Stimulated activated naive B cell treated with anti-CD40 and anti-IgM and Interleukin-4, amounts not matched to agents 10 μg/mL and 1 μg/mL and 100 μg/mL, for 72 hours (primary cell): Measurements from ENCODE around the gene IER2.
A peak's percentile ranks its signal among the peaks of the same experiment; 100 is the strongest.
"Not testable (repeated sequence)": the region's sequence is repeated elsewhere in the genome, so short reads cannot be mapped to it uniquely, and the experiment has no call there.

Experiments used
- ATAC-seq, 2 donors: fragments of 150-1000 bp; cut with Tn5 transposase; replicated peaks; 2 replicates each; pipeline ENCODE4 v1.10.0; 2021; ENCODE audit warnings: moderate library complexity in 1 of 2
- DNase-seq: peaks from one replicate; pipeline ENCODE4 v3.0.0; 2021
- H3K27ac Mint-ChIP-seq: one replicate; pipeline ENCODE4 v1.8.0; 2022; ENCODE audit warnings: mild to moderate bottlenecking, mixed read lengths
- H3K27me3 Mint-ChIP-seq, 2 donors: one replicate each; pipeline ENCODE4 v1.8.0; 2022; ENCODE audit warnings: mixed read lengths in 2 of 2
- H3K36me3 Mint-ChIP-seq, 2 donors: one replicate each; pipeline ENCODE4 v1.8.0; 2022; ENCODE audit warnings: mixed read lengths in 2 of 2, mild to moderate bottlenecking in 1 of 2
- H3K4me1 Mint-ChIP-seq, 2 donors: one replicate each; pipeline ENCODE4 v1.8.0; 2022; ENCODE audit warnings: mixed read lengths in 2 of 2, mild to moderate bottlenecking in 1 of 2
- H3K4me3 Mint-ChIP-seq, 2 donors: one replicate each; pipeline ENCODE4 v1.8.0; 2022; ENCODE audit warnings: mild to moderate bottlenecking in 2 of 2, mixed read lengths in 2 of 2, moderate library complexity in 1 of 2
- H3K9me3 Mint-ChIP-seq, 2 donors: one replicate each; pipeline ENCODE4 v1.8.0; 2022; ENCODE audit warnings: mixed read lengths in 2 of 2, mild to moderate bottlenecking in 1 of 2

The IER2 gene

GRCh38 chr19:13146763-13147563, 3.2 kb upstream of the IER2 start:
- no peak for ATAC-seq
- H3K4me1 Mint-ChIP-seq = peaks cover 20 to 38% of the 10 kb centered on the region in 2 donors
- H3K27ac Mint-ChIP-seq = no peak overlapping the region
- peaks cover 11 to 18% of the 10 kb centered on the region in 2 donors for H3K36me3 Mint-ChIP-seq
- no peaks in the 10 kb centered on the region for H3K27me3 Mint-ChIP-seq
- DNase-seq = no peak
- H3K9me3 Mint-ChIP-seq = no peaks in the 10 kb centered on the region
- no peak overlapping the region for H3K4me3 Mint-ChIP-seq

- H3K27me3 Mint-ChIP-seq, DNase-seq, ATAC-seq, H3K9me3 Mint-ChIP-seq: not testable (repeated sequence)
- H3K36me3 Mint-ChIP-seq = peaks cover 23 to 29% of the 10 kb centered on the region in 2 donors
- H3K27ac Mint-ChIP-seq = peak overlapping the region; percentile 66
- peaks cover 27 to 48% of the 10 kb centered on the region in 2 donors for H3K4me1 Mint-ChIP-seq
- peak overlapping the region; percentile 98 to 99 for H3K4me3 Mint-ChIP-seq
Measured at GRCh38 chr19:13149173-13149627, 1.0 kb upstream of the IER2 start.

- peaks cover 27 to 51% of the 10 kb centered on the region in 2 donors for H3K4me1 Mint-ChIP-seq
- peaks cover 27 to 33% of the 10 kb centered on the region in 2 donors for H3K36me3 Mint-ChIP-seq
- peak overlapping the region; percentile 98 to 99 for H3K4me3 Mint-ChIP-seq
- H3K27me3 Mint-ChIP-seq = peaks cover 0 to 4% of the 10 kb centered on the region in 2 donors
- peak; percentile 38 for DNase-seq
- no peaks in the 10 kb centered on the region for H3K9me3 Mint-ChIP-seq
- ATAC-seq = peak; percentile 2 to 3
- H3K27ac Mint-ChIP-seq = peak overlapping the region; percentile 99
Measured at GRCh38 chr19:13149628-13150186, 504 bp upstream of the IER2 start.

GRCh38 chr19:13150931-13151604, 857 bp downstream of the IER2 start:
- peaks cover 33 to 63% of the 10 kb centered on the region in 2 donors for H3K4me1 Mint-ChIP-seq
- peaks cover 36 to 40% of the 10 kb centered on the region in 2 donors for H3K36me3 Mint-ChIP-seq
- ATAC-seq (no peak), DNase-seq (peak; percentile 21)
- H3K4me3 Mint-ChIP-seq = peak overlapping the region; percentile 98 to 99
- peak overlapping the region; percentile 99 for H3K27ac Mint-ChIP-seq
- H3K27me3 Mint-ChIP-seq = peaks cover 0 to 4% of the 10 kb centered on the region in 2 donors
- no peaks in the 10 kb centered on the region for H3K9me3 Mint-ChIP-seq

- ATAC-seq (peak; percentile 37 to 43), DNase-seq (peak; percentile 92)
- Mint-ChIP-seq H3K27ac (peak overlapping the region; percentile 99), H3K4me3 (peak overlapping the region; percentile 98 to 99), H3K27me3 (peaks cover 0 to 4% of the 10 kb centered on the region in 2 donors), H3K9me3 (no peaks in the 10 kb centered on the region), H3K36me3 (peaks cover 36 to 40% of the 10 kb centered on the region in 2 donors), H3K4me1 (peaks cover 38 to 67% of the 10 kb centered on the region in 2 donors)
Measured at GRCh38 chr19:13151605-13152355, 1.6 kb downstream of the IER2 start.

- Mint-ChIP-seq H3K4me3 (peak overlapping the region; percentile 98 to 99), H3K4me1 (peaks cover 36 to 67% of the 10 kb centered on the region in 2 donors), H3K9me3 (no peaks in the 10 kb centered on the region), H3K36me3 (peaks cover 36 to 40% of the 10 kb centered on the region in 2 donors), H3K27ac (peak overlapping the region; percentile 98), H3K27me3 (peaks cover 0 to 4% of the 10 kb centered on the region in 2 donors)
- ATAC-seq (peak; percentile 37 to 42), DNase-seq (no peak)
Measured at GRCh38 chr19:13152356-13152973, 2.3 kb downstream of the IER2 start.

- Mint-ChIP-seq H3K27ac (peak overlapping the region; percentile 98), H3K4me3 (peak overlapping the region; percentile 98 to 99), H3K9me3 (no peaks in the 10 kb centered on the region), H3K36me3 (peaks cover 36 to 40% of the 10 kb centered on the region in 2 donors), H3K27me3 (peaks cover 0 to 4% of the 10 kb centered on the region in 2 donors), H3K4me1 (peaks cover 41 to 69% of the 10 kb centered on the region in 2 donors)
- DNase-seq (peak; percentile 96), ATAC-seq (peak; percentile 20 to 29)
Measured at GRCh38 chr19:13152974-13153568, 2.9 kb downstream of the IER2 start.

GRCh38 chr19:13153569-13154240, 3.5 kb downstream of the IER2 start:
- peaks cover 34 to 40% of the 10 kb centered on the region in 2 donors for H3K36me3 Mint-ChIP-seq
- ATAC-seq (no peak), DNase-seq (peak; percentile 22)
- H3K4me3 Mint-ChIP-seq = peak overlapping the region; percentile 98 to 99
- peaks cover 0 to 4% of the 10 kb centered on the region in 2 donors for H3K27me3 Mint-ChIP-seq
- H3K9me3 Mint-ChIP-seq = no peaks in the 10 kb centered on the region
- H3K4me1 Mint-ChIP-seq = peaks cover 43 to 69% of the 10 kb centered on the region in 2 donors
- peak overlapping the region; percentile 98 for H3K27ac Mint-ChIP-seq

- Mint-ChIP-seq H3K27me3 (peaks cover 0 to 4% of the 10 kb centered on the region in 2 donors), H3K4me1 (peaks cover 42 to 63% of the 10 kb centered on the region in 2 donors), H3K27ac (peak overlapping the region; percentile 98), H3K36me3 (peaks cover 34 to 40% of the 10 kb centered on the region in 2 donors), H3K9me3 (no peaks in the 10 kb centered on the region), H3K4me3 (peak overlapping the region; percentile 98 to 99)
- peak; percentile 72 for DNase-seq
- no peak for ATAC-seq
Measured at GRCh38 chr19:13154241-13154778, 4.1 kb downstream of the IER2 start.

GRCh38 chr19:13154911-13155471, 4.8 kb downstream of the IER2 start:
- peaks cover 41 to 62% of the 10 kb centered on the region in 2 donors for H3K4me1 Mint-ChIP-seq
- H3K27me3 Mint-ChIP-seq = peaks cover 0 to 4% of the 10 kb centered on the region in 2 donors
- ATAC-seq (peak; percentile 21 to 22), DNase-seq (peak; percentile 86)
- peaks cover 34 to 40% of the 10 kb centered on the region in 2 donors for H3K36me3 Mint-ChIP-seq
- H3K27ac Mint-ChIP-seq = peak overlapping the region; percentile 98
- no peaks in the 10 kb centered on the region for H3K9me3 Mint-ChIP-seq
- peak overlapping the region; percentile 98 to 99 for H3K4me3 Mint-ChIP-seq

- Mint-ChIP-seq H3K4me3 (peak overlapping the region; percentile 98 to 99), H3K36me3 (peaks cover 32 to 36% of the 10 kb centered on the region in 2 donors), H3K9me3 (no peaks in the 10 kb centered on the region), H3K27me3 (peaks cover 0 to 4% of the 10 kb centered on the region in 2 donors), H3K4me1 (peaks cover 41 to 69% of the 10 kb centered on the region in 2 donors), H3K27ac (peak overlapping the region; percentile 98)
- ATAC-seq (peak; percentile 36 to 49), DNase-seq (peak; percentile 98)
Measured at GRCh38 chr19:13155472-13156359, 5.5 kb downstream of the IER2 start.
